Right ventricle myocardium inferior (tissue), 1 donor: ENCODE measurements around the gene HOXA7. TPM values are rescaled to one million over a fixed set of nuclear protein-coding genes. Genes with fewer than 3 reads are reported as not detected.

Experiments
- ATAC-seq: fragments of 200-7000 bp; cut with Tn5 transposase; one replicate; pipeline ENCODE4 v1.9.1; 2020; ENCODE audit warnings: mild to moderate bottlenecking, moderate library complexity
- DNase-seq: peaks from one replicate; pipeline ENCODE4 v3.0.0; 2021; ENCODE audit errors: missing footprints
- intact Hi-C: fragments of 100-400 bp; cut with DNase I; formaldehyde crosslinking; loops from one replicate; pipeline ENCODE4 v1.11.0; 2022
- total RNA-seq: library from RNA; stranded (reverse); fragmentation: NEBNext Ultra II Directional; extraction: Animal tissue kit (Norgen Biotek cat#: 25700); gene quantifications from one replicate; pipeline ENCODE4 v1.2.1, GENCODE V29; 2021
- donor health status: DM: no; HTN: yes; CAD: no; lungs with severe emphysema.

Gene HOXA7
- total RNA-seq, 1 donor from 2014 or later = not detected

DNA sequence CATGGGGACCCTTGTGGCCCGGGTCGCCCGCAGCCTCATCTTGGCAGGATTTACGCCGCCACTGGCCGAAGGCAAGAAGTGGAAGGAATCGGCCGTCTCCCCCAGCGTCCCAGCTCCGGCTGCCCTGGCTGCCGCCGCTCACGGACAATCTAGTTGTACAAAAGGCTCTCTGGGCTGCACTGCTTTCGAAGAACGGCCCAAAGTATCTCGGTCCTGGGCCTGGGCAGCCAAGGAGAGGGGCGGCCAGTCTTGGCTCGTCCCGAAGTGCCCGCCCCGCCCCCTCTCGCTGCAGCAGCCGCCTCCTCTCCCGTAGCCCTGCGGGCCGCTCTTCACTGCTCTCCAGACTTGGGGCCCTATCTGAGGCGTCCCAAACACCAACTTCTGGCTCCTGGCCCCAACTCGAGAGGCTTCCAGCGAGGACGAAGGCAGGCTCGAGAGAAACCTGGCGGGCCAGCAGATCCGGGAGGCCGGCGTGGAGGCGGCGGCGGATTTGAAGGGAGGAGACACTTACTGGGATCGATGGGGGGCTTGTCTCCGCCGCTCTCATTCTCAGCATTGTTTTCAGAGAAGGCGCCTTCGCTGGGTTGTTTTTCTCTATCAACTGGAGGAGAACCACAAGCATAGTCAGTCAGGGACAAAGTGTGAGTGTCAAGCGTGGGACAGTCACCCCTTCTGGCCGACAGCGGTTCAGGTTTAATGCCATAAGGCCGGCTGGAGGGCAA, 8.1 kb upstream of the HOXA7 start:
- no peak for ATAC-seq

DNA sequence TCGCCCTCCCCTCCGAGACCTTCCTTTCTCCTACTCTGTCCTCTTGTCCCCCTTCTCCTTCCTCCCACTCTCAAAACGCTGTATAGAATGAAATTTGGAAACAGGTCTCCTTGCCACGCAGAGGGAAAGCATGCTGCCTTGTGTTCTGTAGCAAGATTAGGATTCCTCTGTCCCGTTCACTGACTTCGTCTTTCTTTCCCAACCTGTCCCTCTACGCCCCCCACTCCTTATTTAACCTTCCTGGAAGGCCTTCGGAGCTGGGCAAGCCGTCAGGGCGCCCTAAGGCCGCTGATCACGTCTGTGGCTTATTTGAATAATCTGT, 7.5 kb upstream of the HOXA7 start:
- DNase-seq (no peak), ATAC-seq (no peak)
- intact Hi-C loops = loop anchor here (5.0 to 10.0 kb wide), 2 partner anchors 797 to 1279 kb away; no protein-coding TSS in a partner anchor

More for the DNA sequence above, 8.1 kb upstream of the HOXA7 start:
- DNase-seq = peak; percentile 69
- intact Hi-C loops = loop anchor here (5.0 to 10.0 kb wide), 2 partner anchors 797 to 1280 kb away; no protein-coding TSS in a partner anchor

DNA sequence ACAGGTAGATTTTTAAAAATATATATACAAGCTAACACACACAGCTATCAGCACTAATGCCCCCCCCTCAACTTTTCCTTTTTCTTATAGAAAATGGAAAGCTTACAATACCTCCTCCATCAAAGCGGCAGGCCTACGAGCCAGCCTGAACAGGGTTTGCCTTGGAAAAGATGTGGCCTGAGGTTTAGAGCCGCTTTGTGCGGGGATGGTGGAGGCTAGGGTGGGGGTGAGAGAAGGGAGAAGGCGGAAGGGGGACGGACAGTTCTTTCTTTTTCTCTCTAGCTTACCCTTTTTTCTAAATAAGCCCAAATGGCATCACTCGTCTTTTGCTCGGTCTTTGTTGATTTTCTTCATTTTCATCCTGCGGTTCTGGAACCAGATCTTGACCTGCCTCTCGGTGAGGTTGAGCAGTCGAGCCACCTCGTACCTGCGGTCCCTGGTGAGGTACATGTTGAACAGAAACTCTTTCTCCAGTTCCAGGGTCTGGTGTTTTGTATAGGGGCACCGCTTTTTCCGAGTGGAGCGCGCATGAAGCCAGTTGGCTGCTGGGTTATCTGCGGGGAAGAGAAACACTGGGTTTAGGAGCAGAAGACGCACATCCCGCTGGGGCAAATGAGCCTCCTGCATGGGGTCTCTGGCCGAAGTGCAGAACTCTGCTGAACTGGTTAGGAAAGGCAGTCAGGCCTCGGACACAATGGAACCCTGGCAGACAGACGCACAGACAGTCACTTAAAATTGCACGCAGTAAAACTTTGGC, 7.0 kb upstream of the HOXA7 start:
- intact Hi-C loops = loop anchor here (5.0 to 10.0 kb wide), 2 partner anchors 796 to 1279 kb away; no protein-coding TSS in a partner anchor
- ATAC-seq (no peak), DNase-seq (peak; percentile 48)

DNA sequence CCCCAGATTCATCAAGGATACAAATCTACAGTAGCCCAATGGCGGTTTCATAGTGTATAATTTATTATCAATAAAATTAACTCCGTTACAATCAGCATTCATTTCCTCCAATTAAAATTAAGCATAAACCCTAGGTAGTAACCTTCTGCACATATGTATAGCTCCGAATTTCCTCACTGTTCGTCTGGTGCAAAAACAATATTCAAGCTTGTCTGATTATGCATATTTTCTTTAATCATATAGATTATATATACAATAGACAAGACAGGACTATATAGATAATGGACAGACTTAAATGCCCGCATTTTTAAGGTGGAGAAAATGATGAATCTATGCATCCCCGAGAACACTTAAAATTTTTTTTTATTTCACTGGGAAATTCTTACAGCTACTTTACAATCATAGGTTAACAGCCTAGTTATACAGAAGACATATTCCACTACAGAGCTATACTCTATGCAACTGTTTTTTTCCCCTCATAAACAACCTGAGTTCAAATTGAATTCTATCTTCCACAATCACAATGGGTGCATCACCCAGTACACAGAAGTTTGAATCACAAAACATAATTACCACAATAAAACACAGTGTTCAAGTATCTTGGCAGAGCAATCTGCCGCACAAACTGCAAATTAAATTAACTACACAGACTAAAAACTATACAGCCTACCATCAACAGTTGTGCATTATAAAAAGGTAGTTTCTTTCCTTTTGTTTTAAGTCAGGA, 6.2 kb upstream of the HOXA7 start:
- DNase-seq = no peak
- no peak for ATAC-seq
- intact Hi-C loops = loop anchor here (5.0 to 10.0 kb wide), 2 partner anchors 795 to 1278 kb away; no protein-coding TSS in a partner anchor

DNA sequence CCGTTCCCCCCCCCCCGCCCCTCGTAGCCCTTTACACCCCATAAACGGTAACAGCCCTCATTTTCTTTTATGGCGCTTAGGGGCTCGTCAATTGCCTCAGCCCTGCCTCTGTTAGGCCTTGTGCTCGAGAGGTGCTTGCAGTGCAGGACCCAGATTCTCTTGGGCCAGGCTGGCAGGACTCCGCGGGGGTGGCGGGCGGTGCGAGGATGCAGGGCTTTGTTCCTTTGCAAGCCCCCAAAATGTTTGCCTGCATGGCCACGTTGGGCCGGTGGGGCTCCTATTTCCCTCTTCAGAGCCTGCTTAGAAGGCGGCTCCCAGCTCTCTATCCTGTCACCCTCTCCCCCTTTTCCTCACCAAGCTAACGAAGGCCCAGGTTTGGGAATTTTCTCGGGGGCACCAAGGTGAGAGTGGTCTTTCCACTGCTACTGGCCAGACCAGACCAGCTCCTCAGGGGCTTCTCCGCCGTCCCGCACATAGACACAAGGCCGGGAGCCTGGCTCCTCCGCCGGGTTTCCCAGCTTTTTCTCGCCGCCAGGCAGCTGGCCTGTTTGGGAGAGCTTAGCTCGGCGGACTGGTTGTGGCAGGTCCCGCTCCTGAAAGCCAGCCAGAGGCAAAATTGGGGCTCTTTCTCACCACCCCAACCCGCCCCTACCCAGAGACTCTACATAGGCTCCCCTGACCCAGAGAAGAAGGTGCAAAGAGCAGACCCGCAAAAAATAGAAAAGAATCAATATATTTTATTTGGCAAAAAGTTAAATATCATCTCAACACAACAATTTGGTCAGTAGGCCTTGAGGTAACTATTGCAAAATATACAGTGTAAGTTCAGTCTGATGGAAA, 5.5 kb upstream of the HOXA7 start:
- ATAC-seq (no peak), DNase-seq (peak; percentile 33)
- intact Hi-C loops = loop anchor here (2.0 to 10.0 kb wide), 3 partner anchors 479 to 1277 kb away; no protein-coding TSS in a partner anchor

DNA sequence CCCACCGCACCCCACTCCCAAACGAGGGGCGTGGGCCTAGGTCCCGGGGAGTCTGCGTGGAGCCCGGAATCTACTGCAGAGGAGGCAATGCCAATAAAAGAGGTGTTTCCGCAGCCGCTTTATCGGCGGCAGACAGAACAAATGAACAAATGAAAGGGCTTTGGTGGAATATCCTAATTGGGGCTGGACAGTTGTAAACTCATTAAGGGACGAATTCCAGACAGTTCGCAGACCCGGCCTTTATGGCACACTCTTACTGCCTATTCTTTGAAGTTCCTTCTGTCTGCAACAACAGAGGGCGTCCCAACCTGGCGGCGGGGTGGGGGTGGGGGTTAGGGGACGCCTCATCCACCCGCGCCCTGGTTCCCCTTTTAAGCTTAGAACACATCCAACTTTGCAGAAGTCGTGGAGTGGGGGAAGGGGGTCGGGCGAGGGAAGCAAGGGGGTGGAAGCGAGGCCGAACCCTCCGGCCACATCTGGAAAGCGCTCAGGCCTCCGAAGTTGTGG, 4.8 kb upstream of the HOXA7 start:
- intact Hi-C loops = loop anchor here (2.0 to 10.0 kb wide), 3 partner anchors 478 to 1276 kb away; no protein-coding TSS in a partner anchor
- ATAC-seq = peak; percentile 17
- DNase-seq = peak; percentile 82

DNA sequence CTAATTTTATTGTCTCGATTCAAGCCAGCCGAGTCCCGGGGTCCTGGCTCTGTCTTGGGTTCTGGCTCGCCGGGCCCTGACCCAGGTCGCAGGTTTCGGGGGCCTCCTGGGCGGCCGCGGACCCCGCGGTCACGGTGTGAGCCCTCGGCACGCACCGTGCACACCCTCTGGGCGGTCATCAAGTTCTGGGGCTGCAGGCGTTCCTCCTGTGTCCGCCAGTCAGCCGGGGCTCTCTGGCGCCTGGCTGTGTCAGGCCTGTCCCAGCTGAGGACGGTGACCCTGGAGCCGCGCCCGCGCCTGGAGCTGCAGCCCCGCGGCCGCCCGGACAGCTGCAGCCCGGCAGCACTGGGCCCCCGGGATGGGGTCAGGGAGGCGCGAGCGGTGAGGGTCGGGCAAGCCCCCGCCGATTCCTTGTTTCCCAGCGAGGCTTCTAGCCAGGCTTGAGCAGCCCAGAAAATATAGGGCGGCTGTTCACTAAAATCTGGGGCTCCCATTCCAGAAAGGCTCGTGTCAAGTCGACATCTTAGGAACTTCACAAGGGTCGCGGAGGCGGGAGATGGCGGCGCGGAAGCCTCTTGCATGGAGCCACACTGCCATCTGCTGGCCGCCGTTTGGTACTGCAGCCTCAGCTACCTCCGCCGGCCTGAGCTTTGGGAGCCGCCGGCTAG, 4.2 kb upstream of the HOXA7 start:
- intact Hi-C loops = loop anchor here (2.0 to 10.0 kb wide), 3 partner anchors 478 to 1276 kb away; no protein-coding TSS in a partner anchor
- peak; percentile 94 for DNase-seq
- peak; percentile 81 for ATAC-seq

DNA sequence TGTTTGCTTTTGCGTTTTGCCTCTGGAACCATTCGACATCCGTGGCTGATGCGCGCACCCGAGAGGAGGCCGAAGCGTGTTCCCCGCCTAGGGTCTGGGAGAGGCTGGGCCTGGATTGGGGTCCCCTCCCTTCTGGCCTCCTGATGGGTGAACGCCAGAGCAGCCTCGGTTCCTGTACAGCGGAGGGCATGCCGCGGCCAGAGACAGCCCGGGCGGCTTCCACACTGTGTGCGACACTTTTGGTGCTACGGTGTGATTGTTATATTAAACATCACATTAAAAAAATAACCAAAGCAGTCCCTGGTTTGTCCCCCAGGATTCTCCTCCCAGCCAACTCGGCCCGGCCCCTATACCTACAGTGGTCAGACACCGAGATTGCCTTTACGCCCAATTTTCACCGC, 3.7 kb upstream of the HOXA7 start:
- ATAC-seq (no peak), DNase-seq (peak; percentile 71)
- intact Hi-C loops = loop anchor here (2.0 to 10.0 kb wide), 3 partner anchors 477 to 1275 kb away; no protein-coding TSS in a partner anchor

DNA sequence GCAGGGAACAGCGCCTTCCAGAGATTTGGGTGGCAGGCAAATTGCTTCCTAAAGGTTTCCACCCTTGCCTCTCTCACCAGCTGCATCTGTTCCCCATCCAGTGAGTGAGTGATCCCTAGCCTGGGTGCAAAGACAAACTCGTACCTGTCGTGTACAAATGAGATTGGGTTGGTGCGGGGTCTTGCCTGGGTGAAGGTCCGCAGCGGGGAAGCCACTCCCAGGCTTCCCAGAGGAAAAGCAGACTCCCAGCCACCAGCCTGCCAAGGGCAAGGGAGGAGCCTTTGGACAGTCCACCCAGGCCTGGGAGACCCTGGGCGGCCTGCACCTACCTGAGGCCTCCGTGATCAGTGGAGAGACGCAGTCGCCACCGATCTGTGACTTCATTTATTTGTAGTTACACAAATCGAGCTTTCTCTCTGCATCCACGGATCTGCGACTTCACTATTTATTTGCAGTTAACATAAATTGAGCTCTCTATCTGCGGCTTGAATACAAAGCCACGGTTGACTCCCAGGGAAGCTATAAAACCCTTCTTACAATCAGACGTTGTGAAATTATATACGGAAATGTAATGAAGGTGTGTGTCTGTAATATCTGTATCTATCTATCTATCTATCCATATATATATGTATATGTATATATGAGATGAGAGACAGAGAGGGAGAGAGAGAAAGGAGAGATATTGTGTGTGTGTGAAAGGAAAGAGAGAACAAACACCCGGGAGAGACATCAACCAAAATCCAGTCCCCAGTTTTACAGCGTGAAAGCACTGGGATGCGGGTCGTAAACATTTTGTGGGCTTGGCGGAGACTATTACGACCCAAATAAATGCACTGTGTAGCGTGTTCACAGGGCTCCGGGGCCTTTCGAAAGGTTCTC, 3.0 kb upstream of the HOXA7 start:
- intact Hi-C loops = loop anchor here (2.0 to 10.0 kb wide), 3 partner anchors 477 to 1275 kb away; no protein-coding TSS in a partner anchor
- DNase-seq (peak; percentile 50), ATAC-seq (no peak)

DNA sequence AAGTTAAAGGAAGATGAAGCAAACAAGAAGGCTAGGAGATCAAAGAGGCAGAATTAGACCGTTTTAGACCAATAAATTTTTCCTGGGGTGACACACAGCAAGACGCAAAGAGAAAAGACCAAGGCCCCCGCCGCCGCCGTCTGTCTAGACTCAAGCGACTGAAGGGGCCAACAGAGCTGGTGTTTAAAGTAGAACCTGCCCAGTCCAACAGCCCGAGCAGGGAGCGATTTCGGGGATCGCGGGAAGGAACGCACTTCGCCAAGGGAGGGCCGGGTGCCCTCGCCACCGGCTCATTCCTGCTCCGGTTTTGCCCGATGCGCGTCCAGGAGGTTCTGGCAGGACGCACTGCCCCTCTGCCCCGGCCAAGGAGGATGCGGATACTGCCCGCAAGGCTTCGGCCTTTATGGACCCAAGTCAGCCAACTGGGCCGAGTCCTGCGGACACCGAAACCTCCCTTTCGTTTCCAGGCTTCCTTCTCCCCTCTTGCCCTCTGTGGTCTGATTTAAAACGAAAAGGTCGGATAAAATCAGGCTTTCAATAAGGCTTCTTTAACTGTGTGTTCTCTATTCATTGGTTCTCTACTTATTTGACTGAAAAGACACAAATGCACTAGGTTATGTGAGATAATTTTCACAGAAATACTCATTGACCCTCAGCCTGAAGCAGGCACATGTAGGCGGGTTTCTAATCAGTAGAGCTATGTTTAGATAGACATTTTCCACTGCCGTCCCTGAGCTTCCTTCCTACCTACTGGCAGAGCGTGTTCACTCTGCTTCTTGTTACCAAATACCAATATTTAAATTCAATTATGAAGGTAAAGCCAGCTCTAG, 2.2 kb upstream of the HOXA7 start:
- ATAC-seq (no peak), DNase-seq (peak; percentile 50)
- intact Hi-C loops = no loop called here

DNA sequence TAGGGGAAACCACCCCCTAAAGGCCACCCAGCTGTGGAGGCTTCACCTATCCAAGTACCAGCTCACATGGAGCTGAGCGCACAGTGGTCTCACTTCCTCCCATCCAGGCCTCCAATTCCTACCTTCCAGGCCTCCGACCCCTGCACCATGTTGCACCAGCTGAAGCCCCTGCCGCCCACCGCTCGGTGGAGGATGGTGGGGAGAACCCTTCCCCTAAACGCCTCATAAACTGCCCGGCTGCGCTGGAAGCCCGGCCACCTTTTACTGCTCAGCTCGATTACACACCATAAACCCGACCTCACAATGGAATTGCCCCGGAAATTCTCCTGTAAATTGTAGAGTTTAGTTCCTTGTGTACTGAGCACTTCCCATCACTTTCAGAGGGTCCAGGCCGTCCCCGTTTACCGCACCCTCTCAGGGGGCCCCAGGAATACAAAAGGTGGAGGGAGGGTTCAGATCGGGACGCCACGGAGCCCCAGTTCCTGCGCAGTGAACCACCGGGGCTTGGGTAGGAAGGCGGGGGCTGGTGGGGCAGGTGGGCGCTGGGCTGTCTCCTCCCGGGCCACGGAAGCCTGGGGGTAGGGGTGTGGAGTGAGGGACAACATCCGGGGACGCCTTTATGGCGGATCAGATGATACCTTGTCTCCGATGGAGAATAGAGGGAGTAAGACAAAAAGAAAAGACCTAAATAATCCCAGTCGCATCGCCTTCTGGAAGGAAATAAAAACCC, 1.4 kb upstream of the HOXA7 start:
- DNase-seq (peak; percentile 35), ATAC-seq (no peak)
- intact Hi-C loops = no loop called here

DNA sequence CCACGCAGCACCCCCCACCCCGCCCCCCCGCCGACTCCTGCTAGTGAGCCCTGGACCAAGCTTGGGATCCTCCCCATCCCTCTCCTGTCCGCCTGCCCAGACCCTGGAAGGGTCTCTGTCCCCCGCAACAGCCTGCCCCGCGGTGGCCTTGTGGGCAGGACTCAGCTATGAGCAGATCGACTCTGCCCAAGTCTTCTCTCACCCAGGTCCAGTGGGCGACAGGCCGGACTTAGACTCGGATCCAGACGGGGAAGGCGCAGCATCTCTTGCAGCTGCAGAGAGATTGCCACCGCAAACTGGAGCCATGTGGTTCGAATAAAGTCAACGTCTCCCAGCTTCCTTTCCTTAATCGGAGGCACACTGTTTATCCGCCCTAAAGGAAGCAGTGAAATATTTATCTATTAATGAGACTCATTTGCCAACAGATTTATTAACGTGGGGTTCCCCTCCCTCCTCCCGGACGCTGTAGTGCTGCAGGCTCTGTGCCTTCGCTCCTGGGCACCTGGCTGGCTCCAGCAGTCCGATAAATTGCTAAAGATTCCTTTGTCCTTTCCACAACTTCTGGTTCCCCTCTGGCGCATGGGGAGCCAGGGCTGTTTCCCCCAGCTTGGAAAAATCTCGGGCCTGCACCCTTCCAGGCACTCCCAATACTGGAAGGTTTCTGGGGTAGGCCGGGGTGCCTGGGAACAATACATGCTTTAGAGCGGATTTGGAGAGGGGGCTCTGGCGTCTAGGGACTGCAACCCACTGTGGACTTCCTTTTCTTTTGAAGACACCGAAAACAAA, 634 bp upstream of the HOXA7 start:
- peak; percentile 11 for DNase-seq
- intact Hi-C loops = no loop called here
- no peak for ATAC-seq

DNA sequence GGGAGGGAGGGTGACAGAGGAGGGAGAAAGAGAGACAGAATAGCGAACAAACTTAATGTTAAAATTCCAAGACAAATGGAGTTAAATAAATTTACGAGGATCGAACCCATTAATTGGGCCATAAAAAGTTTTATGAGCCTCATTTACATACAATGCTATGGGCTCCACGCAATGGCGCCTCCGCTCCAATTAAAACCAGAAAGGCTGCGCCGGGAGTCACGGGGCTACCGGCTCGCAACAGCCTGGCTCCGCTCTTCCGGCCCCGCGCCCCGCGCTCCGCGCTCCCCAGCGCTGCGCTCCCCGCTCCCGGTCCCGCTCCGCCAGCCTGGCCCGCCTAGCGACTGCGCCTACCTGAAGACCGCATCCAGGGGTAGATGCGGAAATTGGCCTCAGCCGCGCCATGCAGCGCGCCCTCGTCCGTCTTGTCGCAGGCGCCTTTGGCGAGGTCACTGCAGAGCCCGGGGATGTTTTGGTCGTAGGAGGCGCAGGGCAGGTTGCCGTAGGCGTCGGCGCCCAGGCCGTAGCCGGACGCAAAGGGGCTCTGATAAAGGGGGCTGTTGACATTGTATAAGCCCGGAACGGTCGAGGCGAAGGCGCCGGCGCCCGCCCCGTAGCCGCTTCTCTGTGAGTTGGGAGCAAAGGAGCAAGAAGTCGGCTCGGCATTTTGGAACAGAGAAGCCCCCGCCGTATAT, 513 bp downstream of the HOXA7 start:
- peak; percentile 62 for DNase-seq
- intact Hi-C loops = no loop called here
- no peak for ATAC-seq
